A549 treated with AZD9567 at 1 μM for 4 hours (cell line): Measurements from ENCODE around the gene FOXN4. TPM values are rescaled to one million over a fixed set of nuclear protein-coding genes. Genes with fewer than 3 reads are reported as not detected.

ENCODE experiments used
- total RNA-seq: library from RNA; stranded (reverse); fragments of 200-300 nt; extraction: Qiagen RNA extraction; gene quantifications from 5 replicates; pipeline ENCODE4 v1.2.3, GENCODE V29; 2022; ENCODE audit not compliant: insufficient read depth

Gene FOXN4
- total RNA-seq = 0.06 to 0.10 TPM (median 0.09 TPM) in 3 of 5 replicates, not detected in the others

DNA sequence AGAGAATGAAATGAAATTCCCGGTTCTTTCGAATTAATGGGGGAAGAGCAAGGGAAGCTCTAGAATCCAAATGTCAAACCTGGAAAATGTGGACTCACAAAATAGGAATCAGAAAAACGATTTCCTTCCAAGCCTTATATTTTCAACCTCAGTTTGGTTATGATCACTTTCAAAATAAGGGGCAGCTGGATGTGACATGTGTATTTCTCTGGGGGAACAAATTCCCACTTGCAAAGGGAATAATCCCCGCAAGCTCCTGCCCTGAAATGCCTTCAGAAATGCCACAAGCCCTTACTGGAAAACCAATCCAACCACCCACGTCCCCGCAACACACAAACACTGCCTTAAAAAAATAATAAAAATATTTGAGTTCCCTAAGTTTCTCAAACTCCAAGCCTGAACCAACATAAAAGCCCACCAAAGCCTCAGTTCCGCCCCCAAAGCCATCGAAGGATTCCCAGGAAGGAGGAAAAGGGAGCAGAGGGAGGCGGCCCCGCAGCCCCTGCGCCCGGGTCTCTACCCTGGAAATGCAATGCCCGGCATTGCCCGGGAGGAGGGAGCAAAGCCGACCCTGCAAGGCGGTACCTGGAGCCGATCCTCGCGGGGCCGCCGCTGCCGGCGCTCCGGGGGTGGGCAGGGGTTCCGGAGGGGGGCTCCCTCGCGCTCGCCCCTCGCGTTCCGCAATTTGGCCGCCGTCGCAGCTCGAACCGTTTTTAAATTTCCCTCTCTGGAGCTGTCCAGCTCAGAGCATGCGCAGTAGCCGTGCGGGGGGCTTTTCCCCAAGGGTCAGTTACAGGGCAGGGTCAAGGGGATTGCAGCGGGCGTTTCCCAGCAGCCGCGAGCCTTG lies at the start of gene FOXN4:
Gene FOXN4 (minus strand): TSS at position 751 of the 847 bp plus-strand sequence. CDS start 963 bp downstream, outside the sequence.

GRCh38 chr12:109347589-109347988 lies 38.5 kb upstream of the FOXN4 start, which contains the start of gene MYO1H:
TSS of gene MYO1H (plus strand) at chr12:109347900. CDS start at chr12:109347961, 61 bp downstream.

Other genes with a start within 250 kb of the FOXN4 start
- gene ALKBH2, start 215.8 kb downstream of the FOXN4 start, total RNA-seq = 43.7 to 49.6 TPM (median 45.4 TPM) in 5 replicates
- gene UNG, start 211.7 kb downstream of the FOXN4 start, total RNA-seq = 86.9 to 109 TPM (median 88.5 TPM) in 5 replicates
- 7.5 to 11.9 TPM (median 10.7 TPM) in 5 replicates for gene ACACB, start 192.7 kb downstream of the FOXN4 start, total RNA-seq
- gene MYO1H, start 38.6 kb upstream of the FOXN4 start, total RNA-seq = not detected in 5 replicates
- gene KCTD10, start 168.0 kb upstream of the FOXN4 start, total RNA-seq = 44.6 to 85.6 TPM (median 47.1 TPM) in 5 replicates
- 14.1 to 16.1 TPM (median 15.0 TPM) in 5 replicates for gene UBE3B, start 168.3 kb upstream of the FOXN4 start, total RNA-seq